PC-3 (cell line): ENCODE measurements around the gene KCNB1.

ENCODE experiments used
- CTCF ChIP-seq: fragments of 300-600 bp; sonication (generic); conservative IDR thresholded peaks from 2 replicates; pipeline ENCODE4 v1.5.1; 2017; ENCODE audit warnings: antibody characterized with exemption, low read depth, mild to moderate bottlenecking, low read length
- EZH2 ChIP-seq: fragments of 300-600 bp; sonication (generic); IDR thresholded peaks from one replicate; pipeline ENCODE4 v1.6.1; 2017; ENCODE audit warnings: antibody characterized with exemption, mild to moderate bottlenecking, low read length; ENCODE audit not compliant: unreplicated experiment

- TF ChIP-seq CTCF (no peak), EZH2 (no peak)
These were observed 19.8 kb downstream of the KCNB1 start for GRCh38 chr20:49462626-49463025.
